ENCODE data around the gene TMPRSS9.

The TMPRSS9 gene

GRCh38 chr19:2359992-2360685, at the start of gene TMPRSS9:
TMPRSS9 (plus strand) TSS chr19:2360265; CDS start chr19:2389786, 29,521 bp downstream.
- DNase-seq, result no peak

- DNase-seq, result no peak
Measured at GRCh38 chr19:2311093-2311492, 49.0 kb upstream of the TMPRSS9 start.

GRCh38 chr19:2312820-2313501, 47.1 kb upstream of the TMPRSS9 start:
- DNase-seq, result no peak

GRCh38 chr19:2315121-2315817, 44.8 kb upstream of the TMPRSS9 start:
- no peak for DNase-seq

- peak; percentile 39 for DNase-seq
Measured at GRCh38 chr19:2315818-2316353, 44.2 kb upstream of the TMPRSS9 start.

- DNase-seq, result no peak
Measured at GRCh38 chr19:2317300-2317699, 42.8 kb upstream of the TMPRSS9 start.

GRCh38 chr19:2317756-2318155, 42.3 kb upstream of the TMPRSS9 start:
- no peak for DNase-seq

- no peak for DNase-seq
Measured at GRCh38 chr19:2318923-2319322, 41.1 kb upstream of the TMPRSS9 start.

GRCh38 chr19:2319551-2319950, 40.5 kb upstream of the TMPRSS9 start:
- DNase-seq, result no peak

- DNase-seq, result no peak
Measured at GRCh38 chr19:2320049-2320448, 40.0 kb upstream of the TMPRSS9 start.

GRCh38 chr19:2320939-2321338, 39.1 kb upstream of the TMPRSS9 start:
- no peak for DNase-seq

GRCh38 chr19:2321565-2322283, 38.3 kb upstream of the TMPRSS9 start:
- no peak for DNase-seq

- no peak for DNase-seq
Measured at GRCh38 chr19:2323707-2324106, 36.4 kb upstream of the TMPRSS9 start.

GRCh38 chr19:2324220-2324948, 35.7 kb upstream of the TMPRSS9 start:
- DNase-seq, result no peak

GRCh38 chr19:2325281-2326046, 34.6 kb upstream of the TMPRSS9 start:
- DNase-seq, result no peak

- DNase-seq, result no peak
Measured at GRCh38 chr19:2326699-2327360, 33.2 kb upstream of the TMPRSS9 start.

- DNase-seq, result peak; percentile 66
Measured at GRCh38 chr19:2327773-2328400, 32.2 kb upstream of the TMPRSS9 start.

GRCh38 chr19:2328401-2329148, 31.5 kb upstream of the TMPRSS9 start, which contains the start of the genes LSM7 and SPPL2B:
LSM7 (minus strand) TSS chr19:2328586; CDS start chr19:2328566, 20 bp downstream.
SPPL2B (plus strand) TSS chr19:2328684; CDS start chr19:2328710, 26 bp downstream.
- peak; percentile 93 for DNase-seq

GRCh38 chr19:2329149-2329478, 31.0 kb upstream of the TMPRSS9 start:
- no peak for DNase-seq

All from CD4-positive, alpha-beta T cell treated with Interleukin-6 for 4 hours (primary cell).